ENCODE data around the gene SLC49A4. TPM values are rescaled to one million over a fixed set of nuclear protein-coding genes. Genes with fewer than 3 reads are reported as not detected.
"Not testable (repeated sequence)": the region's sequence is repeated elsewhere in the genome, so short reads cannot be mapped to it uniquely, and the experiment has no call there.

The SLC49A4 gene
- 1 to 10 TPM; 2.3 to 2.7 TPM for total RNA-seq

GRCh38 chr3:122794779-122795673 lies at the start of gene SLC49A4:
Gene SLC49A4 (plus strand): TSS chr3:122795069. CDS start chr3:122795193, 124 bp downstream.
- Mint-ChIP-seq H3K9me3 (no peaks in the 10 kb centered on the region), H3K36me3 (no peaks in the 10 kb centered on the region), H3K27ac (peak within 1 kb of the TSS; percentile 82), H3K27me3 (no peaks in the 10 kb centered on the region), H3K4me1 (ENCODE audit: low read depth) (peaks cover 22% of the 10 kb centered on the region), H3K4me3 (peak within 1 kb of the TSS; percentile 85)
- POLR2A ChIA-PET: interaction anchor here (1.4 kb wide), 1 partner anchor 411 kb away, joined by 3 read pairs; the partner anchor contains the start of gene FAM162A
- CTCF ChIA-PET: interaction anchor here (0.7 kb wide), 1 partner anchor 234 kb away, joined by 3 read pairs; no protein-coding TSS in a partner anchor
- intact Hi-C loops (cut with micrococcal nuclease): loop anchor here (5.0 to 10.0 kb wide), 6 partner anchors 233 to 790 kb away; partner anchors contain the start of genes DTX3L, FAM162A, HACD2 and MIX23
- DNase-seq: peak; percentile 75

- Mint-ChIP-seq H3K9me3 (peaks cover 3% of the 10 kb centered on the region), H3K4me1 (ENCODE audit: low read depth) (no peaks in the 10 kb centered on the region), H3K36me3 (peaks cover 29% of the 10 kb centered on the region), H3K4me3 (no peak overlapping the region), H3K27ac (no peak overlapping the region), H3K27me3 (no peaks in the 10 kb centered on the region)
- intact Hi-C loops (cut with micrococcal nuclease): no loop called here
- POLR2A ChIA-PET: interaction anchor here (0.5 kb wide), 1 partner anchor 74 kb away, joined by 4 read pairs; no protein-coding TSS in a partner anchor
- no peak for DNase-seq
- CTCF ChIA-PET: interaction anchor here (2.3 kb wide), 1 partner anchor 10 kb away, joined by 18 read pairs; no protein-coding TSS in a partner anchor
Observed at GRCh38 chr3:122745369-122746021, 49.4 kb upstream of the SLC49A4 start.

GRCh38 chr3:122747295-122747694 lies 47.6 kb upstream of the SLC49A4 start:
- POLR2A ChIA-PET; H3K9me3 Mint-ChIP-seq; H3K27me3 Mint-ChIP-seq; CTCF ChIA-PET; DNase-seq; H3K4me1 Mint-ChIP-seq (ENCODE audit: low read depth); intact Hi-C loops (cut with micrococcal nuclease); H3K27ac Mint-ChIP-seq; H3K4me3 Mint-ChIP-seq: not testable (repeated sequence)
- peaks cover 24% of the 10 kb centered on the region for H3K36me3 Mint-ChIP-seq

GRCh38 chr3:122748347-122748746 lies 46.5 kb upstream of the SLC49A4 start:
- H3K27ac Mint-ChIP-seq: no peak overlapping the region
- DNase-seq: no peak
- H3K4me1 Mint-ChIP-seq (ENCODE audit: low read depth): no peaks in the 10 kb centered on the region
- POLR2A ChIA-PET: no interaction called here
- H3K27me3 Mint-ChIP-seq: no peaks in the 10 kb centered on the region
- peaks cover 16% of the 10 kb centered on the region for H3K36me3 Mint-ChIP-seq
- H3K9me3 Mint-ChIP-seq: no peaks in the 10 kb centered on the region
- intact Hi-C loops (cut with micrococcal nuclease): no loop called here
- H3K4me3 Mint-ChIP-seq: no peak overlapping the region
- CTCF ChIA-PET: no interaction called here

- Mint-ChIP-seq H3K4me1 (ENCODE audit: low read depth) (no peaks in the 10 kb centered on the region), H3K27ac (no peak overlapping the region), H3K9me3 (no peaks in the 10 kb centered on the region), H3K36me3 (peaks cover 8% of the 10 kb centered on the region), H3K27me3 (no peaks in the 10 kb centered on the region), H3K4me3 (no peak overlapping the region)
- POLR2A ChIA-PET: no interaction called here
- intact Hi-C loops (cut with micrococcal nuclease): loop anchor here (1.0 to 10.0 kb wide), 3 partner anchors 110 to 273 kb away; no protein-coding TSS in a partner anchor
- no peak for DNase-seq
- CTCF ChIA-PET: interaction anchor here (0.6 to 2.6 kb wide), 23 partner anchors 9 to 575 kb away, joined by 3 to 18 read pairs (median 4); partner anchors contain the start of genes HSPBAP1, PDIA5 and SEMA5B
Observed at GRCh38 chr3:122754929-122755328, 39.9 kb upstream of the SLC49A4 start.

GRCh38 chr3:122755491-122755890 lies 39.4 kb upstream of the SLC49A4 start:
- H3K4me1 Mint-ChIP-seq (ENCODE audit: low read depth): no peaks in the 10 kb centered on the region
- CTCF ChIA-PET: interaction anchor here (0.6 to 2.6 kb wide), 22 partner anchors 8 to 312 kb away, joined by 3 to 18 read pairs (median 4); partner anchors contain the start of genes HSPBAP1, PDIA5 and SEMA5B
- DNase-seq: no peak
- no peak overlapping the region for H3K27ac Mint-ChIP-seq
- no peak overlapping the region for H3K4me3 Mint-ChIP-seq
- intact Hi-C loops (cut with micrococcal nuclease): loop anchor here (1.0 to 10.0 kb wide), 3 partner anchors 109 to 273 kb away; no protein-coding TSS in a partner anchor
- peaks cover 8% of the 10 kb centered on the region for H3K36me3 Mint-ChIP-seq
- no peaks in the 10 kb centered on the region for H3K9me3 Mint-ChIP-seq
- no peaks in the 10 kb centered on the region for H3K27me3 Mint-ChIP-seq
- POLR2A ChIA-PET: no interaction called here

GRCh38 chr3:122758877-122759560 lies 35.9 kb upstream of the SLC49A4 start:
- intact Hi-C loops (cut with micrococcal nuclease): loop anchor here (10.0 kb wide), 2 partner anchors 106 to 186 kb away; no protein-coding TSS in a partner anchor
- CTCF ChIA-PET: no interaction called here

GRCh38 chr3:122760453-122761271 lies 34.2 kb upstream of the SLC49A4 start:
- no peak overlapping the region for H3K4me3 Mint-ChIP-seq
- DNase-seq: no peak
- ChIA-PET CTCF (no interaction called here), POLR2A (no interaction called here)
- H3K4me1 Mint-ChIP-seq (ENCODE audit: low read depth): no peaks in the 10 kb centered on the region
- H3K9me3 Mint-ChIP-seq: no peaks in the 10 kb centered on the region
- H3K27me3 Mint-ChIP-seq: no peaks in the 10 kb centered on the region
- no peak overlapping the region for H3K27ac Mint-ChIP-seq
- intact Hi-C loops (cut with micrococcal nuclease): no loop called here
- H3K36me3 Mint-ChIP-seq: peaks cover 3% of the 10 kb centered on the region

More at GRCh38 chr3:122758877-122759560, 35.9 kb upstream of the SLC49A4 start:
- H3K27ac Mint-ChIP-seq: no peak overlapping the region
- H3K4me1 Mint-ChIP-seq (ENCODE audit: low read depth): no peaks in the 10 kb centered on the region
- H3K9me3 Mint-ChIP-seq: no peaks in the 10 kb centered on the region
- DNase-seq: no peak
- H3K36me3 Mint-ChIP-seq: peaks cover 9% of the 10 kb centered on the region
- H3K4me3 Mint-ChIP-seq: no peak overlapping the region
- POLR2A ChIA-PET: no interaction called here
- H3K27me3 Mint-ChIP-seq: no peaks in the 10 kb centered on the region

GRCh38 chr3:122766430-122766829 lies 28.4 kb upstream of the SLC49A4 start:
- Mint-ChIP-seq H3K4me1 (ENCODE audit: low read depth) (no peaks in the 10 kb centered on the region), H3K36me3 (peaks cover 7% of the 10 kb centered on the region), H3K9me3 (no peaks in the 10 kb centered on the region), H3K27ac (no peak overlapping the region), H3K4me3 (no peak overlapping the region), H3K27me3 (no peaks in the 10 kb centered on the region)
- POLR2A ChIA-PET: no interaction called here
- no peak for DNase-seq
- CTCF ChIA-PET: no interaction called here
- intact Hi-C loops (cut with micrococcal nuclease): no loop called here

- no peak for DNase-seq
- Mint-ChIP-seq H3K27ac (no peak overlapping the region), H3K4me3 (no peak overlapping the region), H3K36me3 (peaks cover 6% of the 10 kb centered on the region), H3K4me1 (ENCODE audit: low read depth) (no peaks in the 10 kb centered on the region), H3K27me3 (no peaks in the 10 kb centered on the region), H3K9me3 (no peaks in the 10 kb centered on the region)
- intact Hi-C loops (cut with micrococcal nuclease): no loop called here
- ChIA-PET POLR2A (no interaction called here), CTCF (no interaction called here)
Observed at GRCh38 chr3:122767540-122768372, 27.1 kb upstream of the SLC49A4 start.
